Myocyte (in vitro differentiated cells): Measurements from ENCODE around the gene WHRN. TPM values are rescaled to one million over a fixed set of nuclear protein-coding genes. Genes with fewer than 3 reads are reported as not detected.

Experiments used
- DNase-seq: peaks from one replicate; pipeline ENCODE4 v3.0.0-alpha.2; 2012; ENCODE audit warnings: low read depth
- total RNA-seq: library from RNA; depleted of rRNA; stranded (reverse); fragments of >200 nt; gene quantifications from 2 replicates; pipeline ENCODE4 v1.2.3, GENCODE V29; 2014

WHRN gene
- total RNA-seq, 1 donor from 2014 or later, result 1.7 TPM

GRCh38 chr9:114369216-114370130 lies 135.8 kb downstream of the WHRN start:
- peak; percentile 10 for DNase-seq

GRCh38 chr9:114367772-114368569 lies 137.3 kb downstream of the WHRN start:
- DNase-seq, result no peak

GRCh38 chr9:114367366-114367765 lies 137.9 kb downstream of the WHRN start:
- DNase-seq, result no peak

GRCh38 chr9:114366334-114367128 lies 138.7 kb downstream of the WHRN start:
- DNase-seq, result peak; percentile 72

- DNase-seq, result no peak
Measured at GRCh38 chr9:114365194-114365593, 140.1 kb downstream of the WHRN start.

GRCh38 chr9:114364134-114365041 lies 140.9 kb downstream of the WHRN start:
- DNase-seq, result no peak

- DNase-seq, result no peak
Measured at GRCh38 chr9:114363424-114363823, 141.8 kb downstream of the WHRN start.

GRCh38 chr9:114362394-114362793 lies 142.9 kb downstream of the WHRN start:
- no peak for DNase-seq

- DNase-seq, result no peak
Measured at GRCh38 chr9:114361542-114361941, 143.7 kb downstream of the WHRN start.

GRCh38 chr9:114359801-114360200 lies 145.5 kb downstream of the WHRN start:
- DNase-seq, result no peak

GRCh38 chr9:114357911-114358328 lies 147.4 kb downstream of the WHRN start:
- DNase-seq, result no peak

GRCh38 chr9:114357360-114357759 lies 147.9 kb downstream of the WHRN start:
- no peak for DNase-seq

- no peak for DNase-seq
Measured at GRCh38 chr9:114356792-114357191, 148.5 kb downstream of the WHRN start.

- DNase-seq, result no peak
Measured at GRCh38 chr9:114355821-114356220, 149.5 kb downstream of the WHRN start.

Other genes starting within 250 kb of the WHRN start
- not detected in 2 replicates for gene ORM1, start 182.4 kb downstream of the WHRN start, total RNA-seq
- not detected in 2 replicates for gene ORM2, start 175.6 kb downstream of the WHRN start, total RNA-seq
- 1.4 and 3.7 TPM in 2 replicates for gene AKNA, start 117.5 kb downstream of the WHRN start, total RNA-seq
- 129 and 215 TPM in 2 replicates for gene ATP6V1G1, start 82.3 kb upstream of the WHRN start, total RNA-seq
- gene TMEM268, start 105.8 kb upstream of the WHRN start, total RNA-seq, result 4.1 and 7.4 TPM in 2 replicates
- not detected in 2 replicates for gene TEX53, start 152.3 kb upstream of the WHRN start, total RNA-seq
- not detected in 2 replicates for gene TEX48, start 176.7 kb upstream of the WHRN start, total RNA-seq